Middle frontal gyrus (tissue), 1 donor: ENCODE measurements around the gene WDR86.

Experiments
- DNase-seq: peaks from one replicate; pipeline ENCODE4 v3.0.0-alpha.2; 2015; ENCODE audit warnings: low spot score; ENCODE audit errors: extremely low spot score

The WDR86 gene, protein sequence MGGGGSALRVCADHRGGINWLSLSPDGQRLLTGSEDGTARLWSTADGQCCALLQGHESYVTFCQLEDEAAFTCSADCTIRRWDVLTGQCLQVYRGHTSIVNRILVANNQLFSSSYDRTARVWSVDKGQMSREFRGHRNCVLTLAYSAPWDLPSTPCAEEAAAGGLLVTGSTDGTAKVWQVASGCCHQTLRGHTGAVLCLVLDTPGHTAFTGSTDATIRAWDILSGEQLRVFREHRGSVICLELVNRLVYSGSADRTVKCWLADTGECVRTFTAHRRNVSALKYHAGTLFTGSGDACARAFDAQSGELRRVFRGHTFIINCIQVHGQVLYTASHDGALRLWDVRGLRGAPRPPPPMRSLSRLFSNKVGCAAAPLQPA

GRCh38 chr7:151409667-151410404, at the start of gene WDR86:
Gene WDR86, minus strand, starts transcription at chr7:151410038. Its CDS starts 449 bp downstream, at chr7:151409589.
- DNase-seq, result no peak

GRCh38 chr7:151457534-151457933, 47.7 kb upstream of the WDR86 start:
- no peak for DNase-seq

DNA sequence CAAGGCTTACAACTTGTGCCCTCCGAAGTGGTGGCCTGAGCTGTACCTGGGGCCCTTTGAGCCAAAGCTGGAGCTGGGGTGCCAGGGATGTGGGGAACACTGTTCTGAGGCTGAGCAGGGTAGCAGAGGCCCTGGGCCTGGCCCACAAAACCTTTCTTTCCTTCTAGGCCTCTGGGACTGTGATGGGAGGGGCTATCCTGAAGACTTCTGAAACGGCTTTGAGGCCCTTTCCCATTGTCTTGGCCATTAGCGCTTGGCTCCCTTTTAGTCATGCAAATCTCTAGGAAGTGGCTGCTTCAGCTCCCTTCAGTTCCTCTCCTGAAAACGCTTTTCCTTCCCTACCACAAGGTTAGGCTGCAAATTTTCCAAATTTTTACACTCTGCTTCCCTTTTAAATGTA, 46.9 kb upstream of the WDR86 start:
- no peak for DNase-seq

GRCh38 chr7:151456276-151456675, 46.4 kb upstream of the WDR86 start:
- no peak for DNase-seq

DNA sequence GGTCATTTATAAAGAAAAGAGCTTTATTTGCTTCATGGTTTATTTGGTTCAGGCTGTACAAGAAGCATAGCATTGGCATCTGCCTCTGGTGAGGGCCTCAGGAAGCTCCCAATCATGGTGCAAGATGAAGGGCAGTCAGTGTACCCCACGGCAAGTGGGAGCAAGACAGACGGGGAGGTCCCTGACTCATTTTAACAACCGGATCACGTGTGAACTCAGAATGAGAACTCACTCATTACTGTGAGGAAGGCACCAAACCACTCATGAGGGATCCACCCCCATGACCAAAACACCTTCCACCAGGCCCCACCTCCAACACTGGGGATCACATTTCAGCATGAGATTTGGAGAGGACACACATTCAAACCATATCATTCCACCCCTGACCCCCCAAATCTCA, 45.9 kb upstream of the WDR86 start:
- DNase-seq, result no peak

GRCh38 chr7:151454932-151455530, 45.2 kb upstream of the WDR86 start:
- no peak for DNase-seq

- DNase-seq, result no peak
These were observed 44.5 kb upstream of the WDR86 start for GRCh38 chr7:151454305-151454704.

DNA sequence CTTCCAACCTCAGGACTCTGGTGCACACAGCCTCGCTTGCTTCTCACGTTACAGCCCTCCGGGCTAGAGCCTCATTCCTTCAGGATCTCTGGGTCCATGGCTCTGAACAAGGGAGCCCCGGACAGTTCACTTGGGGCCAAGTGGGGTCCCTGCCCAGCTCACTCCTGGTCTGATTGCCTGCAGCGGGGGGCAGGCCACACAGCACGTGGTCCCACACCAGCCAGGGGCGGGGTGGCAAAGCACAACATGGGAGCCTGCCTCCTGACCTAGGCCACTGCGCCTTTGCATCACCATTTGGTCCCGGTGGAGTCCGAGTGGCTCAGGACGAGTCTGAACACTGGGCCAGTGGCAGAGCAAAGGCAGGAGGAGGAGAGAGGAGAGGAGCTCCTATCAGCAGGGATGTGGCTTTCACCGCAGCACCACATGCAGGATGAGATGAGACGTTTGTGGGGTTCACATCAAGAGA, 43.5 kb upstream of the WDR86 start:
- DNase-seq, result no peak

DNA sequence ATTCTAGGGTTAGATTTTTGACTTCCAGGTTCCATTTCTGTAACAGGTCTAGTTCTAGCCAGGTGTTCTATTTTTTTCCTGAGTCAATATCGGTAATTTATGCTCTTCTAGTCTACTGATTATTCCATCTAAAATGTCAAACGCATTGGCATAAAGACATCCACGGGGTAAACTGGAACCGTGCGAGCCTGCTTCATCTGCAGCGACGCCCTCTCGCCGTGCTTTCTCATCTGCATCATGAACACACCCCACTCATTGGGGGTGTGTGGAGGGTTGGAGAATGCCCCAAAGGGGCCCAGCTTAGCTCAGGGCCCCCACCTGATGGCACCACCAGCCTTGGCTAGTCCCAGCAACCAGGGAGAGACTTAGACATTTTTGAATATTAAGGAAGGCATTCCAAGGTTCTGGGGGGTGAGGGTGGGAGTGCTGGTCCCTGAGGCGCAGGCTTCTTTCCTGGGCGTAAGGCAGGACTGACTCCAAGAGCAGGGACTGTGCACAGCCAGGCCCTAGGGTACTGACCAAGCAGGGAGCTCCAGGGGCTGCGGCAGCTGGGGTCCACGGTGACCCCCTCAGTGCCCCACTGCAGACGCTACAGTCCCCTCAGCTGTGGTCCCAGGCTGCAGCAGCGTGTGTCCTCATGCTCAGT, 43.0 kb upstream of the WDR86 start:
- DNase-seq, result no peak

DNA sequence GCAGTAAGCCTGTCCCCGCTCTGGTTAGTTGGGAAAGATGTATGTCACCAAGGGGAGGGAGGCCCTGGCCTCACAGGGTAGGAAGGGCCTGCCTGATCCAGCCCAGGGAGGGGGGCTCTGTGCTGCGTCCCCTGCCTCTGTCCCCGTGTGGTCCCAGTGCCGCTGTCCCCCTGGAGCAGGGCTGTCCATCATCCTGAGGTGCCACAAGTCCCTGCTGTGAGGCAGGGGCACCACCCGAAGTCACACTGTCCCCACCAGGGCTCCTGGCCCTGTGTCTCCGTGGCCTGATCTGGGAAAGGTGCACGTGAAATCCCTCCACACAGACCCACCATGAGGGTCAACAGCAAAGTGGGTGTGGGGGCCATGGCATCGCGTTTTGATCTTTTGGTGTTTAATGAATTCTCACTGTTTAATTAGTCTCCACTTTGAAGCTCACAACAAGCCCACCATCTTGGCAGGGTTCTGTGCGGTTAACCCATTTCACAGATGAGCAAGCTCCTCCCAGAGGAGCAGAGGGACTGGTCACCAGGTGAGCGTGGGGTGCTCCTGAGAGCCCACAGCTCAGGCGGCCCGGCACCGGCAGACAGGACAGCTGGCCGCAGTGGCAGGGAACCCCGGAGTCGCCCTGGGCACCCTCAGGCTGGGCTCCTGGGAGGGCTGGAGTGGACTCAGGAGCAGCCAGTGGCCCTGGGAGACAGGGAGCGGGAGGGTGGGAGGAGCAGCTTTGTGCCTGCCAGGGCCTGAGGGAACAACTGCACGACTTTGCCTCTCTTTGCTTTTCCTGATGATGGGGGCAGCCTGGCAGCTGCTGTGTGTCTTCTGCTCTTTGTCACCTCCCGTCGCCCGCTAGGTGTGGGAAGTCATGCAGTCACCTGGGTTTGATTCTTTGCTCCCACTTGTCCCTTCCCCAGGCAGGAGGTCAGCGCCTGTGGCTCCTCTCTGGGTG, 42.1 kb upstream of the WDR86 start:
- DNase-seq, result no peak

DNA sequence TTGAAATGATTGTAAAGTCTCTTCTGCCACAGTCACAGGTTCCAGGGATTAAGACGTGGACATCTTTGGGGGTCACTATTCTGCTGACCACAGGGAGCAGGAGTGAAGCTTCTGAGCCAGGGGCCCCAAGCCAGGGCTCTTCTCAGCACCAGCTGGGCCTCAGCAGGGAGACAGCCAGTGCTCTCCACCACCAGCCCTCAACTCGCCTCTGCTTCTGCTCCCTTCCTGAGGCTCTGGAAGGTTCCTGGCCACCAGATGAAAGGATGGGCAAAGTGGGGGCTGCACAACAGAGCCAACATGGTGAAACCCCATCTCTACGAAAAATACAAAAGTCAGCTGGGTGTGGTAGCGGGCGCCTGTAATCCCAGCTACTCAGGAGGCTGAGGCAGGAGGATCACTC, 41.3 kb upstream of the WDR86 start:
- DNase-seq, result no peak

- DNase-seq, result no peak
These were observed 40.2 kb upstream of the WDR86 start for GRCh38 chr7:151449990-151450389.

DNA sequence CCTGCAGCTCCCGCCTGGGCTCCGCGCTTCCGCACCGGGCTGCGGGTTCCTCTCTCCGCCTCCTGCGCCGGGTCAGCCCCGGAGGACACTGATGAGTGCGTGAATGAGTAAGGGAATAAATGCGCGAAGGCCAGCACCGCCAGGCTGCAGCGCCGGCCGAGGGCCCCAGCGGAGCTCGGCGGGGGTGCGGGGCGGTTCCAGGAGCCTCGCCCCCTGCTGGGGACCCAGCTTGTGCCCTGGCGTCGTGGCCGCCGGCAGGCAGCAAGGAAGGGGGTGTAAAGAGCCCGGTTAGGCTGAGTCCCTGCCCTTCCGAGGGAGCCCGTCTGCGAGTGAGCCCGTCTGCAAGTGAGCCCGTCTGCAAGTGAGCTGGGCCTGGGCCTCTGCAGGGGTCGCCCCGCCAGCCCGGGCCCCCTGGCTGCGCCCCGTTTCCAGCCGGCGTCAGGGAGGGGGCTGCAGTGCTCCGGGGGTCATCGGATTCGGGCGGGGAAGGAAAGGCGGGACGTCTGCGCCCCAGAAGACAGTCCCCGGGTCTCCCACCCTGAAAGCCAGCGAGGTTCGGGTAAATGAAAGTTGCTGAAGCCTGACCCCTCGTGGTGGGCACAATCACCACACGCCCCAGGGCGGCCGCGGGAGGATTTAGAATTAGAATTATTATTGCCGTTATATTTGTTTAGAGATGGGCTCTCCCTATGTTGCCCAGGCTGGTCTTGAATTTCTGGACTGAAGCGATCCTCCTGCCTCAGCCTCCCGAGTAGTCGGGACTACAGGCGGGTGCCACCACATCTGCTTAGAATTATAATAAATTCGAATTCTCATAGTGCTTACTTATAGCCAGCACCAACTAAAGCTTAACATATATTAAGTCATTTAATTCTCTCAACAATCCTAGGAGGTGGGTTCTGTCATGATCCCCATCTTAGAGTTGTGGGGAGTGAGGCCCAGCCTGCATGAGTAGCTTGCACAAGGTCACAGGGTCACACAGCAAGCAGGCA, 38.7 kb upstream of the WDR86 start:
- DNase-seq, result no peak

DNA sequence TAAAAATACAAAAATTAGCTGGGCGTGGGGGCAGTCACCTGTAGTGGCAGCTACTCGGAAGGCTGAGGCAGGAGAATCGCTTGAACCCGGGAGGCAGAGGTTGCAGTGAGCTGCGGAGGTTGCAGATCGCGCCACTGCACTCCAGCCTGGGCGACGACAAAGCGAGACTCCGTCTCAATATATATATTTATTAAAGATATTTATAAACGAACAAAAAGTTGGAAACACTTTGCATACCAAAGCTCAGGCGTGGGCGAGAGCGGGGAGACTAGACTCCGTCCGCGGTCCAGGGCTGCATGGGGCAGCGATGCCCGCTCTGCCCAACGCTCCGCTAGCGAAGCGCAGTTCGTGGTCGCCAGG, 38.0 kb upstream of the WDR86 start:
- no peak for DNase-seq

GRCh38 chr7:151447312-151447711, 37.5 kb upstream of the WDR86 start:
- DNase-seq, result no peak

DNA sequence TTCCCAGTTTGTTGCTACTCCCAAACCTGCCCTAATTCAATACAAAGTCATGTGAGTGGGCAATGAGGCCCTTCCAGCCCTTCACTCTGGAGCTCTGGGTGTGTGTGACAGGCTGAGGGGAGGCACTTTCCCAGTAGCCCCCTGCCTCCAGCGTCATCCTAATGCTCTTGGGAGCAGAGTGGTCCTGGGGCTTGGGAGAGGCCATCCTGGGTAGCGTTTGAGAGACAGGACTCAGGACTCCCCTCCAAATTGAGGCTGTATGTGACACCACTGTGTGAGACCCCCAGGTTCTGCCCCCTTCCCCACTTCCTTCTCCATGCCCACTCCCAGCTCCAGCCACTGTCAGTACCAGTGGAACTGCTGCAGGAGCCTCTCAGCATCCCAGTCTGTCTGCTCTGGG, 36.6 kb upstream of the WDR86 start:
- no peak for DNase-seq

GRCh38 chr7:151444632-151445031, 34.8 kb upstream of the WDR86 start:
- no peak for DNase-seq

DNA sequence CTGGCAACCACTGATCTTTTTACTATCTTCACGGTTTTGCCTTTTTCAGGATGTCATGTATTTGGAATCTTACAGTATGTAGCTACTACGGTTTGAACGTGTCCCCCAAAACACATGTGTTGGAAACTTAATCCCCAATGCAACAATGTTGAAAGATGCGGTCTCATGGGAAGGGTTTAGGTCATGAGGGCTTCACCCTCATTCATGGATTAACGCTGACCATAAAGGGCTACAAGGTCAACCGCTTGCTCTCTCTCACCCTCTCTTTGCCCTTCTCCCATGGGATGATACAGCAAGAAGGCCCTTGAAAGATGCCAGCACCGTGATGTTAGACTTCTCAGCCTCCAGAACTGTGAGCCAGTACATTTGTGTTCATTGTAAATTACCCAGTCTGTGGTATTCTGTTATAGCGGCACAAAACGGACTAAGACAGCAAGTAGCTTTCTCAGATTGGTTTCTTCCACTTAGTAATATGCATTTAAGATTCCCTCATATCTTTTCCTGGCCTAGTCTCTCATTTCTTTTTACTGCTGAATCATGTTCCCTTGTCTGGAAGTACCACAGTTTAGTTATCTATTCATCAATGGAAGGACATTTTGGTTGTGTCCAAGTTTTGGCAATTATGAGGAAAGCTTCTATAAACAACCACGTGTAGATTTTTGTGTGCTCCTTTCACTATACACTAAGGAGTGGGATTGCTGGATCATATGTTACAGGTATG, 33.1 kb upstream of the WDR86 start:
- no peak for DNase-seq
